ENCODE results near the gene CKB.
A peak's percentile ranks its signal among the peaks of the same experiment; 100 is the strongest.

CKB gene

DNA sequence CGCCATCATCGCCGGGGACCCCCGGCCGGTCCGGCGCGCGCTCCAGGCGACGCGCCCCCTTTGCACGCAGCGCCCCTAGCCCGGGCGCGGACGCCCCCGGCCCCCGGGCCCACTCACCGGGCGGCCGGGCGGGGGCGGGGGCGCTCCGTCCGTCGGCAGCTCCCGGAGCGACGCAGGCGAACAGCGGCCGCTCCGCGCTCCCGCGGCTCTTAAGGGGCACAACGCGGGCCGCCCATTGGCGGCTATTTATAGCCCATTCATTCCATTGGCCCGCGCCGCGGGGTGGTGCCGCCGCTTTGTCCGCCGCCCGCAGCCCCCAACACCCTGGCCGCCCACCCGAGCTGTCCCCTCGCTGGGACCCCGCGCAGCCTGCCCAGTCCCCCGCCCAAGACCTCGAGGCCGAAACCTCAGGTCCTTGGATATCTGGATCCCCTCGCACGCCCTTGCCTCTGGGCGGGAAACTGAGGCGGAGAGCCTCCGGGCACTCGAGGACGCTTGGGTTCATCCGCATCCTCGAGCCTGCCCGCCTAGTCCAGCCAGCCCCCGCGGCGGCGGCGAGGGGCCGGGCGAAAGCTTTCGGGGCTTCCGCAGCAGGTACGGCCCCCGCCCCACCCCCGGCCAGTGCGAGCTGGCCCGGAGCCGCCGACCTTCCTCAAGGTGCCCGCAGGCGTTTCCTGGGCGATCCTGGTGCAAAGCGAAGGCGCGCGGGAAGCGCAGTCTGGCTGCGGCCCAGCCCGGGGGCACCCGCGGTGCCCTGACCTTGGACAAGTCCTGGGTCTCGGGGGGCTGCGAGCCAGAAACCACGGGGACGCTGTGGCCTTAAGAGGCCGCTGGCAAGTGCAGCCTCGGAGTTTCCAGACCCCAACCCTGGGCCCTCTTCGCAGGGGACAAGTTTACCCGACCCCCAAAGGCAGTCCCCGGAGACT, at the start of gene CKB:
Gene CKB, minus strand, starts transcription at position 182 of the 926 bp plus-strand sequence. CDS start 337 bp downstream, outside the sequence.
- DNase-seq (ENCODE audit: low read depth): no peak

DNA sequence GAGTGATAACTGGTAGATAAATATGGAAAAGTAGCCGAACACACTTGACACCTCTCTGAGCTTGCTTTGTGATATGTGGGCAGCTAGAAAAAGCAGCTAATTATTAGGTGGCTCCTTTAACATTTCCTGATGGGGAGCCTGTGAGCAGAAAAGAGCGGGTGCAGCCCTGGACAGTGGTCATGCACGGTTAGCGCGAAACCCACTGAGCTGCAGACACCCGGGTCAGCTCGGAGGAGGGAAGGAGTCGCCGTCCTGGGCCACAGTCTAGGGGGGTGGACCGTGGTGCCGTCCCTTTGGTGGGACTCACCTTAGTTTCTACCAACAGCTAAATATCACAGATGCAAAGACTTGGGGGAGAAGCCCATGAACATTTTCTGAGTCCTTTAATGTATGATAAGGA, 46.8 kb upstream of the CKB start:
- no peak for DNase-seq (ENCODE audit: low read depth)

DNA sequence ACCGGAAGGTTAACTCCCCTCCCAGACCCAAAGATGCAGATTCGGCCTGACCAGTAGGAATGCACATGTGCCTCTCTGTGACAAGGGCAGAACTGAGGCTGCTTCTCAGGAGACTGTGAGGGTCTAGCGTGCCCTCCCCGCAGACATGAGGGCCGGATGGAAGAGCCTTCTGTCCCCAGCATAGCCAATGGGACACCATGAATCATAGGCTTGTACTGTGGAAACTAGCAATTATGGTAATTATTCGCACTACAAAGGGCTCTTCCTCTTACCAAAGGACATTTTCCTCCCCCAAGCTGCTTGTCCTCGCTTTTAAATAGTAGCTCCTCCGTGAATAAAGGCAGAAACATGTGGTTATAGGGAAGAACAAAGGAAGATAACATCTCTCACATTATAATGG, 46.3 kb upstream of the CKB start:
- DNase-seq (ENCODE audit: low read depth): no peak

DNA sequence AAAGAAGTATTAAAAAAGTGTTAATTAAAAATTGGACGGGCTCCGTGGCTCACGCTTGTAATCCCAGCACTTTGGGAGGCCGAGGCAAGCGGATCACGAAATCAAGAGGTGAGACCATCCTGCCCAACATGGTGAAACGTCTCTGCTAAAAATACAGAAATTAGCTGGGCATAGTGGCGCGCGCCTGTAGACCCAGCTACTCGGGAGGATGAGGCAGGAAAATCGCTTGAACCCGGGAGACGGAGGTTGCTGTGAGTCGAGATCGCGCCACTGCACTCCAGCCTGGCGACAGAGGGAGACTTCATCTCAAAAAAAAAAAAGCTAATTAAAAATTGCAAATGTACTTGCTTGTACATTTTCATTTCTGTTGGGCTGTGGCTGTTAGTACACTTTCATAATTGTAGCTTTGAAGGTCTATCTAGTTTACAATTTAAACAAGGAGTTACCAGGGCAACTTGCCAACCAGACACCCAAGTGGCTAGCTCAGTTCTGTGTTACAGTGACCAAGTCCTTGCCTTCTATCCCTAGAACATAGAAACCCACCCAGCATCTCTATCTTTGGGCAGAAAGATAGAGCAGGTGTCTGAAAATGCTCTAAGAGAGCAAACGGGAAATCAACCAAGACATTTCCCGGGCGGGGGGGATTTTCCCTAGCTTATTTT, 41.3 kb upstream of the CKB start:
- no peak for DNase-seq (ENCODE audit: low read depth)

DNA sequence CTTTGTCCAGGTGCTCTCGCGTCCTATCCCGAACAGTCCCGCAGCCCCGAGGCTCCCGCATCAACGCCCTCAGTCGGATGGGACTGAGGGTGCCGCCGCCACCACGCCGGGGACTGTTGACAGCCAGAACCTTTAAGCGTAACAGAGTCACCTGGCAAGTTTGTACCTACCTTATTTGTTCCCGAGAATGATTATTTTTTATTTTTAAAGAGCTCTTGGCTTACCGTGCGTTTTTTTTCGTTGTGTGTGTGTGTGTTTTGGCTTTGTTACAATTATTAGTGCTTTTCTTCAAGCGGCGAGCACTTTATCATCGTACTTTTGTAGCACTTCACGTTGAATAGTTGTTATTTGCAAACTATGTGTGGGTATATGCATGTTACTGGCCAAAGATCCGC, 40.6 kb upstream of the CKB start:
- no peak for DNase-seq (ENCODE audit: low read depth)

DNA sequence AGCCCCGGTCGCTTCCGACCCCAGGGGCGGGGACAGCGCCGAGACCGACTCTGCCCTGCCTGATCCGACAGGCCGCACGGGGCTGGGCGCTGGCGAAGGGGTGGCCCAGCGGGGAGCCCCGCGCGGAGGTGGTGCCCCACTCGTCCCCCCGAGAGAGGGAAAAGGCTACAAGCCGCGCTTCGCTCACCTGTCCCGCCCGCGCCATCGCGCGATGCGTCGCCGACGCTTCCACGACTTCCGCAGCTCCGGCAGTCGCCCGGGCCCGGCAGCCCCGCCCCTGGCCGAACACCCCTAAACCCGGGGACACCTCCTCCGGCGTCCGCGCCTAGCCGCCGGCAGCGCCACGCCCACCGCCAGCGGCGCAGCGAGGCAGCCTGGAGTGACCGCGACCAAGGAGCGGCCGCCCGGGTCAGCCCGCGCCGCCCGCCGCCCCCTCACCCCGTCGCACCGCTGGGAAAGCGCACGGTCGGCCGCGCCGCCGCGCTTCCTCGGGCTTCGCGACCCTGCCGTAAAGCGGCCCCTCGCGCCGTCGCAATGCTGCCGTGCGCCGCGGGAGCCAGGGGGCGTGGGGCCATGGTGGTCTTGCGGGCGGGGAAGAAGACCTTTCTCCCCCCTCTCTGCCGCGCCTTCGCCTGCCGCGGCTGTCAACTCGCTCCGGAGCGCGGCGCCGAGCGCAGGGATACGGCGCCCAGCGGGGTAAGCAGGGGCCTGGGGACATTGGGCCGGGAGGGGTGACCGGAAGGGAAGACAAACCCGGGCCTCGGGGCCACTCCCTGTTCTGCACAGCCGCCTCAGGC, 40.0 kb upstream of the CKB start, which contains the start of the genes BAG5 and COA8:
Gene BAG5, minus strand, starts transcription at position 229 of the 797 bp plus-strand sequence. CDS start 1,493 bp downstream, outside the sequence.
Gene COA8, plus strand, starts transcription at position 532 of the 797 bp plus-strand sequence. Its CDS starts 42 bp downstream, at position 574.
- no peak for DNase-seq (ENCODE audit: low read depth)

DNA sequence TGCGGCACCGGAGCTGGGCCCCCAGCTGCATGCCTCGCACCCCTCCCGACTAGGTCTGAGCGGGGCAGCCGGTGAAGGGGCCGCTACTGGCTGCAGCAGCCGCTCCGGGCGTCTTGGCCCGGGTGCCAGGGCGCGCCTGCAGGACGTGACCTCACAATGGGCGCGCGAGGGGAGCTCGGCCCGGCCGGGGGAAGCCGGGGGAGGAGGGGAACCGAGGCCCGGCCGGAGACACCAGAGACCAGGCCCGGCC, 39.5 kb upstream of the CKB start:
- DNase-seq (ENCODE audit: low read depth): no peak

DNA sequence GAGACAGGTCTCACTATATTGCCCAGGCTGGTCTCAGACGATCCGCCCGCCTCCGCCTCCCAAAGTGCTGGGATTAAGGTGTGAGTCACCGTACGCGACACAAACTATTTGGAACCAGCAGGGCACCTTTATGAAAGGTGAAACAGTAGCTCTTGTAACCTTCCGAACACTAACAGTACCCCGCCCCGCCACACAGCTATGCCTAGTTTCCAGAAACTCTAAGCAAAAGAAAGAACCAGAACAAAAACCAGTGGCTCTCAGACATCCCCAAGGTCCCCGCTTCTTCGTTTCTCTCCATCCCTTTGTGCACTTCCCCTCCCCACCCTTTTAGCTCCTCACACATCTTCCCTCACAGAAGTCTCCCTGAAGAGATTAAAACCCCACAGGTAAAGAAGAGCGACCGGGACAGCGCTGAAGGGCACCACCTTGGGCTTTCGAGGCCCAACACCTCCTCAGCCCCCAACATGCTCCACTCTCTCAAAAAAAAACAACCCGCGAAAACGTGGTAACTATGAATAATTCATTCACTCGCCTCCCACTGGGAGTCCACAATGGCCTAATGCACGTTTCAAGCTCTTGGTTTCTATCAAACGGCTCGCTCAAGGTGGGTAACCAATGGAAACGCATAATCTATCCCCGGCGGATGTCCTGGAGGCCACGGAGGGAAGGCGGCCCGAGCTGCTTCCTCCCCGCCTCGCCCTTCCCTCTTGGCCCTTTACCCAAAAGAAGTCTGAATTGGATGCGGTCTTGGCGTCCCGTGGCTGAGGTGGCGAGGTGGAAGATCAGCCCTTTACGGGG, 39.0 kb upstream of the CKB start:
- DNase-seq (ENCODE audit: low read depth): no peak

DNA sequence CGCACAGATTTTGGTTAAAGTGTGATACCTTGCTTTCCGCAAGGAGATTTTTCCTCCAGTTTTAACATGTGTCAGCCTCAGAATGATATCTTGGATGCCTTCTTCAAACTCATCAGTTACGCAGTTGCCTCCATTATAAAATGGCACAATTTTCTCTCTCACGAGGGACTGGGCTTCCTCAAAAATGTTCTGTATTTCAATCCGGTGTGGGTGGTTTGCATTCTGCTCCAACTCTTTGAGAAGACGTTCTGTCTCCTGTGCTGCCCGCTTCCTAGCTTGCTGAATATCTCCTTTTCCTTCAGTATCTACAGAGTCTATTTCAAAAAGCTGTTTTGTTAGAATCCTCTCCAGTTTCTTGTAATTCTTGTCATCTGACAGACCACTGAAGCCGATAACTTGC, 38.1 kb upstream of the CKB start:
- DNase-seq (ENCODE audit: low read depth): no peak

DNA sequence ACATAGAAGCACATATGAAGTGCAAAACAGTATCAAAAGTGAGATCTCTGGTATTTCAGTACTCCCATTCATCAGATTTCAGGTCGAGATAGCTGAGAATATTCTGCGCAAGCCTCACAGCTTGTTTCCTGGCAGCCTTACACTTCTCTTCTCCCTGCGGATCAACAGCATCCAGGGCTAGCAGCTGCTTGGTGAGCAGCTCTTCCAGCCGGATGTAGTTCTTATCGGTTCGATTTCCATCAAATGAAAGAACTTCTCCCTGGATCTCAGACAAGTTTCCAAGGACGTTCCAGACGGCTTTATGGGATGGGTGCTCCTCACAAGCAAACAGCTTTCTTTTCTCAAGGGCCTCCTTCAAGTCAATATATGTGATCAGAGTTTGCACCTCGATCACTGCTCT, 37.1 kb upstream of the CKB start:
- no peak for DNase-seq (ENCODE audit: low read depth)

DNA sequence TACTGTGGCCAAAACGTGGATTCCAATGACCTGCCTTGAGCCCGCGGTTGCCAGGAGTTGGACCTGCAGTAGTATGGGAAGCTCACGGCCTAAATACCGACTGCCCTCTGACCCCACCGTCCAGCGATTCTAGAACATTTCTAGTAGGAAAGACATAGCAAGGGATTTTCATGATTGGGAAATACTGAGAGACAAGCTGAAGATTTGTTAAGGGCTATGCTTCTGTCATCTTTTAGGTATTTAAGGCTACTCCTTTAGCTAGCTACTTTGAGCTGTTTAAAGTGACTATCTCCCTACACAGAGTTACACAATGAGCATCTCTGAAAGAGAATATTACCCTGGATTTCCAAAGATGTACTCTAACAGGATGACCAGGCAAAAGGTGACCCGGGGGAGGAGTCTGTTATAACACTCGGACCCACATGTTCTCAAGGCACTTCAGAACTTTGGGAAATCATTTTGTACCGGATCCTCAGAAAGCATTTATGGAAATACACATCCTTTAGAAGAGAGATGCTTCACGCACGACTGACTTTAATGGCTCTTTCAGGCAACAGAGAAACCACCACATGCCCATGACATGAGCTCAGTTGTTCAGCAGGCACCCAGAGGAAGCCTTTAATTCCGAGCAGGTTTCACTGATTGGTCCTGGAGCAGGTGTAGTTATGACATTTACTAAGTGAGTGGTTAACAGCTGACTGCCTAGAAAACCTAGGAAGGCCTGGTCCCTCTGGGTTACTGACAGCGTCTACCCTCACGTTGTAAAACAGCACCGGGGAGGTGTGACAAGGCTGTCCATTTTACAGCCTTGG, 35.6 kb upstream of the CKB start:
- peak; percentile 70 for DNase-seq (ENCODE audit: low read depth)

DNA sequence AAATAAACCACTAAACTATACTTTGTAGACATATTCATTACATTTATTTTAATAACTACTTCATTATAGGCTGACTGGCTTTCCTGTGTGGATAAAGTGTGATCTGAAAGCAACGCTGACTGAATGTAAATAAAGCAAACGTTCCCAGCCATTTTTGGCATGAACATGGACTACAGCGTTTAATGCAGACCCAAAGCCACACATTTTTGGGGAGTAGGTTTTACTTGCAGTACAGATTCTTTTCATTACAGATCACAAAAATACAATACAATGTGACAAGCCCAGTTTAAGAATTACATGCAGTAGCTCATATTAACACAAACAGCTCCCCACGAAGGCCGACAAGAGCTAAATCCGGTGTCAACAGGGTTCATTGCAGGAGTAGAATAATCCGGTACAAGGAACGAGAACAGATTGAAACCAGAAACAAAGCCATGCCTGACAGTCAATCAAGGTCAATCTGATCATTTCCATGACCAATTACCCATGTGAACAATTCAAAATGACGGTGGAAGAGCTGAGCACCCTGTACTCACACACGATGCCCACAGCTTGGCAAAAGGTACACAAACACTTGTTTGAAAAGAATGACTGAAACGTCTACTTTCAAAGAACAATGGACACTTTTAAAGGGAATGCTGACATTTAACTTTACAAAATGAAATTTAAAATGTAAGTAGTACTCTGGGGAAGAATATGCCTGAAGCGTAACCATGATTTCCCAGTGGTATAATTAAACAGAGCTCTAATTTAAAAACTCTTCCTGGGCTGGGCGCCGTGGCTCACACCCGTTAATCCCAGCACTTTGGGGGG, 34.5 kb upstream of the CKB start:
- no peak for DNase-seq (ENCODE audit: low read depth)

DNA sequence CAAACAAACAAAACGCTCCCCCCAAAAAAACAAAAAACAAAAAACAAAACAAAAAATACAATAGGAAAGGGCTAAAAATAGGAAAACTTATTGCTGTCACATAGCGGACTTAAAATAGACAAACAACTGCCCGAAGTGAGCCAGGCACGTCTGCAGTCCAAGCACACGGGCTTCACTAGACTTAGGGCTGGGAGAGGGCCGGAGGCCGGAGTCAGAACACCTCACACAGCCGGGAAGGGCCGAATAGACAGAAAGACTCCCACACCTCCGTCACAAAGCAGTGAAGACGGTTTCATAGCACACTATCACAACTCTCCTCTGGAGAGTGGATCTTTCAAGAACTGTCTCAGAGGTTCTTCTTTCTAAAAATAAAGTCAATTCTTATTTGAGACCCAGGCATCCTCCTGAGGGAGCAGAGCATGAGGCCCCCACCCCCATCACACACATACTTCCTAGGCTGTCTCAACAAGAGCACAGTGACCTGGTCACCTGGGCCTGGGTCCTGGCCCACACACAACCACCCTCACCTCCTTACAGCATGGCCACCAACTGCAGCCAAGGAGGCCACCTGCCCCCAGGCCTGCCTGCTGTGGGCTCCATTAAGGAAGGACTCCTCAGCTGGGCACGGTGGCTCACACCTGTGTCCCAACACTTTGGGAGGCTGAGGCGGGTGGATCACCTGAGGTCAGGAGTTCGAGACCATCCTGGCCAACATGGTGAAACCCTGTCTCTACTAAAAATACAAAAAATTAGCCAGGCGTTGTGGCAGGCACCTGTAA, 33.1 kb upstream of the CKB start:
- no peak for DNase-seq (ENCODE audit: low read depth)

DNA sequence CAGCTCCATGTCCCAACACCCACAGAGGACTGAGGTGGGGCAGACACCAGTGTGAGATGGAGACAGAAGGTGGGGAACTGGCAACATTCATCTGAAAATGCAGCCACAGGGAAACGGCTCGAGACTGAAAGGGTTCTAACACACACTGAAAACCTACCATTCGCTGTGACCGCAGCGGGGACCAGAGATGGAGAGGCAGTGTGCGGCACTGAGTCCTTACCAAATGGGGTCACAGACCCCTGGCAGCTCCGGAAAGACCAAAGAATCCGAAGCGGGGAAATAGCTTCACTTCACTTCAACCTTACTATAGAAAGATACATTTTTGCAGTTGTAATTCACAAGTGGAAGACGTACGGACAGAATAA, 30.2 kb upstream of the CKB start:
- DNase-seq (ENCODE audit: low read depth): no peak

DNA sequence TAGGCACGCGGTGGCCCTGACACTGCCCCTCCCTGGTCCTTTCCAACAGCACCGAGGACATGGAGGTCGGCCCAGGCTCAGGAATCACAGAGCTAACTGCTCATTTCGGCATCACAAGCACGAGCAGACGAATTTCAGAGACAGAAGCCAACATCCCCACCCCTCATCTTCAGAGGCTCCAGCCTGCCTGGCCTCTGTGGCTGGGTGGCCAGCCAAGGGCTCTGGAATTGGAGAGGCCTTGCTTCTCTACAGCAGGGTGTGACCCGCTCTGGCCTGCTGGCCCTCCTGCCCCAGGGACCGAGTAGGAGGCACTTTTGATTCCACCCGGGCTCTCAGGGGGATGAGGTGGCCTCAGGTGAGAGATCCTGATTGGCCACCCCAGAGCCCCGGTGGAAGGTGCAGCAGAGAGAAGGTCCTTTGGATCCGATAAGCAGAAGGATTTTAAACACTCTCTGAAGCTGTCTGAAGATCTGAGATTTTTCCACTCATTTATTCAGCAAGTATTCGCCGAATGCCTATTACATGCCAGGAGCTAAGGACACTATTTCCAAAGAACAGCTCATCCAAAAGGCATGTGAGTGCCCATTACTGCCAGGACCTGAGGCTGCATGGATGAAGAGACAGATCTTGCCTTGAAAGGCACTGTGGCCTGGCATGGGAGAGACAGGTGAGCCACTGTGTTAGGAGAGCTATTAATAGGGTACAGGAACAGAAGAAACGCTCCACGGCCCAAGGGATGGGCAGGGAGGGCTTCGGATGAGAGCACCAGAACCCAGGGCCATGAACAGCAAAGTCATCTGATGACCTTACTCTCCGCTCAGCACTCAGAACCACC, 29.6 kb upstream of the CKB start:
- DNase-seq (ENCODE audit: low read depth): no peak

DNA sequence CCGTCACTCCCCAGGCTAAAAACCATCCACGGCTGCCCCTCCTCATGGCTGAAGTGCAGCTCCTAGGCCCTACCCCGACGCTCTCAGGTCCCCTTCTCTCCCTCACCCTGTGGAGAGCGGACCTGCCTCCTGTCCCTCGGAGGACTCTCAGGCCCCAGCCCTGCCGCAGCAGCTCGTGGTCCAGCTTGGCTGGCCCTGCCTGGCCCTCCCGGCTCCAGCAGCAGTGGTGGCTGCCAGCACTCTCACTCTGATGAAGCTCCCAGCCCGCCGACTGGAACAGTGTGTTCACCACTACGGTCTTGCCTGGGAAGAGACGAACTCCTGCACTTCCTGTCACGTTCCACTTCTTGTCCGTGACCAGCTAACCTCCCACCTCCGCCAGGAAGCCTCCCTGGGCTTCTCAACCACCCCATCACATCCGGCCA, 28.7 kb upstream of the CKB start:
- DNase-seq (ENCODE audit: low read depth): no peak

DNA sequence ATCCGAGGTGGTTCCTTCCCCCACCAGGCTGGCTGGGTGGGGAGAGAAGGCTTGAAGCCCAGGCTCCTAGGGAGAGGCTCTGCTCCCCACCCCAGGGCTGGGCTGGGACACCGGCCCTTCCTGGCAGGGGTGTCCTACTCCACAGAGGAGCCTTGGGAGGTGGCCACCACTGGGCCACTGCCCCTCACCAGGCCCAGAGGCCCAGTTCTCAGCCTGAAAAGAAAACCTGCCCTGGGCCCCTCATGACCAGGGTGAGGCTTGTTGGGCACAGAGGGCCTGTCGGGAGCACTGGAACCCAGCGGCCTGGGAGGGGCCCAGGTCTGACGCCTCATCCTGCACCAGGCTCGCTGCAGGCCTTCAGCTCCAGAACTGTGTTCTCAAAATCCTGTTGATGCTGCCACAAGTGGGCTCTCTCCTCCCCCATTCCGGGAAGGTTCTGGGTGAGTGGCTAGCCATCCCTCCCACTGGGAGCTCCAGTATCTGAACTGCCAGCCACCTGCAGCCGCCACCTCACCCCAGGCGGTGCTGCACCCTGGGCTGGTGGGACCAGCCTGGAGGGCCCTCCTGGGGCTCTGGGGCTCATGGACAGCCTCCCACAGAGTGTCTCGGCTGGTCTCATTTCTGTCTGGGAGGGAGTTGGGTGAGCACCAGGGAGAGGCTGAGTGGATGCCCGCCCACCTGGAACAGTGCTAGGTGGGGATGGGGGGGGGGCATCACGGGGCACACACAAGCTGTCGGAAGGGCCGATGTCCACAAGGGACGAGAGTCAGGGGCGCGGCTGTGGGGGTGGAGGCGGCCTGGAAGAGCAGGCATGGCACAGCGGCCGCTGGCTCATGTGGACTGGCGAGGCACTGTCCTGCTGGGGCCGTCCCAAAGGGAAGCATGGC, 28.1 kb upstream of the CKB start:
- DNase-seq (ENCODE audit: low read depth): no peak

Measured in HS-5 (cell line).